Activated naive CD4-positive, alpha-beta T cell treated with anti-CD3 and anti-CD28 coated beads, Interleukin-2, amount 10 ng/mL, durations not matched to agents 5 hours and 36 hours (primary cell): ENCODE results near the gene CAND2. TPM values are rescaled to one million over a fixed set of nuclear protein-coding genes. Genes with fewer than 3 reads are reported as not detected.

Source experiments
- total RNA-seq, 2 experiments: library from RNA; stranded (reverse); gene quantifications; one replicate each; pipeline ENCODE4 v1.2.3, GENCODE V29; 2021

The CAND2 gene
- under 1 TPM; 0.33 to 0.39 TPM for total RNA-seq

DNA sequence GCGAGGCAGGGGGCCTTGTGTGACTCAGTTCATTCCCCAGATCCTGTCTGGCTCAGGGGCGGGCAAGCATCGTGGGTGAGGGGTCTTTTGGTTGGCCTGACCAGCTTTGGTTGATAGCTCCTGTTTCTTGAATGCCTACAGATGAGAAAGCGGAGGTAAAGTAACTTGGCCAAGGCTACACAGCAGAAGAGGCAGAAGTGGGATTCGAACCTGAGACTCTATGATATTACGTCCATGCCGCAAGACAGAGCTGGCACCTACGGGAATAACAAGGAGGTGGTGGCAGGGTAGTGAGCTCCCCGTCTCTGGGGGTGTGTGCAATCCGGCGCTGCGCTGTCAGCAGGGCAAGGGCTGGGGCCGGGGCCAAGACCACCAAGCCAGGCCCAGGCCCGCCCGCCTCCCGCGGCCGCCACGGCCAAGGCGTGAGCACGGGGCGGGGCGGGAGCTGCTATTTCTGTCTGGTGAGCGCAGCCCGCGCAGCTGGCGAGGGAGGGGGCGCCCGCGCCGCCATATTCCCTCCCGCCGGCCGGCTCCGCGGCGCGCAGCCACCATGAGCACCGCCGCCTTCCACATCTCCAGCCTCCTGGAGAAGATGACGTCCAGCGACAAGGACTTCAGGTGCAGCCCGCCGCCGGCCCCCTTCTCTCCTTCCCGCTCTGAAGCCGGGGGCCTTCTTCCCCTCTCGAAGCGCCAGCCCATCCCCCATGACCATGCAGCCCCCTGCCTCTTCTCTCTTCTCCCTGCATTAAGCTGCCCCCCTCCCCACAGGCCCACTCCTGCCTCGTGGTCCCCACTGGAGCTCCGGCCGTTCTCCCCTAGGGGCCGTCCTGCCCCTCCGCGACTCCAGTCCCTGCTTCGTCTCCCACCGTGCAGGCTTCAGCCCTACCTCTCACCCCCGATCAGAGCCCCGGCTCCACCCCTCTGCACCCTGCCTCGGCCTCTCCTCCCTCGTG, at the start of gene CAND2:
CAND2 (plus strand) TSS at position 510 of the 953 bp plus-strand sequence; CDS start at position 551, 41 bp downstream.

DNA sequence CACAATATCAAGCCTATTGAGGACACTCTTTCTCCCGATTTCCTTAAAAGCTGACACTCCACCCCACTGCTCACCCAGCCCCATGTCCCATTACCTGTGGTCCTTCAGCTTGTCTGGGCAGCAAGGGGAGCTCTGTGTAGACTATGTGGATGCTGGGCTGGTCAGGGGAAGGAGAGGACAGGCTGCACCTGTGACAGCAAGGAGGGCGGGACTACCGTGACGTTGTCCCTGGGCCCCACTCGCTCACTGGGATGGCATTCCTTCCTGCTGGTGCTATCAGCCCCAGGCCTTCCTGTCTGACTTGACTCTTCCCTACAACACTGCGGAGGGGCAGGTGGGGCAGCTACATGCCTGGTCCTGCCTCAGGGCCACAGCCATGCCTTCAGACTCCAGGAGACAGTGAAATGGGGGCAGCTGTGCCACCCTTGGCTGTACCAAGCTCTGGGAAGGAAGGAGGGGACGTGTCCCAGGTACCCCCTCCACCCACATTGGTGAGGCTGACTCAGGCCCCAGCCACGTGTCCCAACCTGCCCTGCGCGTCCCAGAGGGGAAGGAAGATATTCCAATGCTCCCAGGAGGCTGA, 37.3 kb upstream of the CAND2 start, which contains the start of gene TMEM40:
TMEM40 (minus strand) TSS at position 163 of the 583 bp plus-strand sequence. CDS start 9,427 bp downstream, outside the sequence.

DNA sequence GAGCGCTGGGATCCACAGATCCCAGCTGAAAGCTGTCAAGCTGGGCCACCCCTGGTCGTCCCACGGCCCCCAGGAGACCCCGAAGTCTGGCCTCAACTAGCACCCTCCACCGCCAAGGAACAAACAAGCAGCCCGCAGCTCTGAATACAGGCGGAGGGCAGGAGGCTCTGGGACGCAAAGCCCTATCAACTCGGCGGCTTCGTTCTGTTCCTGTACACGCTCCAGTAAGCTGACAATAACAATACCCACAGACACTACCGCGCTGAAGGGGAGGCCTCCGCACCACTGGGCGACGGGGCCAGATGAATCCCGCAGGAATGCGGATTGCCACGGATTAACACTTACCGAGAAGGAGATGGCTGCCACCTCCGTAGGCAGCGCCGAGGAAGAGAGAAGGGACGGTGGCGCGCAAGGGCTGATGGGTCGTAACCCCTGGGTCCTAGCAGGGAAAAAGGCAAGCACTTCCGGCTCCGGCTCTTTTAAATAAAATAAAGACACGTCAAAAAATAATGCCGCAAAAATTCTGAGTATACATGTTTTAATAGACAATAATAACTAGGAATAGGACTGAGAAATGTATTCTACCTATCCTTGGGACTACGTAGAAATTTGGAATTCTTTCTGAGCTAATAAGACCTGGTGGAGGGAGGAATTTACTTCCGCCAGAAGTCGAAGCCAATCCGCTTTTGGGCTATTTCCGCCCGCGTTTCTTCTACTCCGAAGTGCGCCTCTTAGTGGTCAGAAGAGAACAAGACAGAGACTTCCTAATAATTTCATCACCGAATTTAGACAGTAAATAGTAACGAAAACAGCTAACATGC, 44.9 kb downstream of the CAND2 start, which contains the start of gene RPL32:
RPL32 (minus strand) TSS at position 417 of the 821 bp plus-strand sequence. CDS start 1,328 bp downstream, outside the sequence.

Other genes starting within 250 kb of the CAND2 start
- 10 to 100 TPM; 23.1 to 23.2 TPM for gene MKRN2, start 239.6 kb upstream of the CAND2 start, total RNA-seq
- 10 to 100 TPM; 76.6 to 80.7 TPM for gene RAF1, start 132.6 kb upstream of the CAND2 start, total RNA-seq
- gene TMEM40, start 37.4 kb upstream of the CAND2 start, total RNA-seq = not detected
- gene RPL32, start 44.9 kb downstream of the CAND2 start, total RNA-seq = 1,000 to 10,000 TPM; 2,538 to 2,600 TPM